Gastrocnemius medialis (tissue), 4 donors: ENCODE measurements around the gene ZNF236. TPM values are rescaled to one million over a fixed set of nuclear protein-coding genes. Genes with fewer than 3 reads are reported as not detected.

Experiments used
- ATAC-seq, 2 donors: fragments of 150-250 bp; one replicate each; pipeline ENCODE4 v1.9.1; 2016
- DNase-seq, 2 donors: peaks; one replicate each; pipeline ENCODE4 v3.0.0-alpha.2; 2019
- H3K27ac ChIP-seq, 4 donors: fragments of 200-600 bp; sonication (generic); 1 replicate in 1 of 4; 2 replicates in 3 of 4; pipeline ENCODE4 v1.5.1; 2016 to 2018; ENCODE audit warnings: mild to moderate bottlenecking in 2 of 4, moderate library complexity in 1 of 4
- H3K27me3 ChIP-seq, 3 donors: fragments of 200-600 bp; sonication (generic) in 2 of 3; 1 replicate in 1 of 3; 2 replicates in 2 of 3; pipeline versions ENCODE4 v1.5.1 to v1.6.0; 2016 to 2019; ENCODE audit warnings: mild to moderate bottlenecking in 1 of 3, moderate library complexity in 1 of 3
- H3K36me3 ChIP-seq, 2 donors: fragments of 200-600 bp; sonication (generic) in 1 of 2; one replicate each; pipeline ENCODE4 v1.5.1; 2017 to 2018
- H3K4me1 ChIP-seq, 2 donors: fragments of 200-600 bp; sonication (generic) in 1 of 2; one replicate each; pipeline ENCODE4 v1.5.1; 2016 to 2017; ENCODE audit warnings: mild to moderate bottlenecking in 2 of 2
- H3K4me3 ChIP-seq, 4 donors: fragments of 200-600 bp; sonication (generic) in 3 of 4; 1 replicate in 1 of 4; 2 replicates in 3 of 4; pipeline ENCODE4 v1.5.1; 2016 to 2019; ENCODE audit warnings: mild to moderate bottlenecking in 2 of 4
- H3K9me3 ChIP-seq, 3 donors: fragments of 200-600 bp; sonication (generic) in 2 of 3; 1 replicate in 1 of 3; 2 replicates in 2 of 3; pipeline ENCODE4 v1.5.1; 2016 to 2019
- POLR2A ChIP-seq, 2 donors: fragments of 450-650 bp; IDR thresholded peaks; one replicate each; pipeline ENCODE4 v1.6.1; 2017; ENCODE audit warnings: antibody characterized with exemption in 2 of 2, mild to moderate bottlenecking in 2 of 2, moderate library complexity in 2 of 2
- in situ Hi-C, 4 donors: fragments of 200-750 bp; cut with MboI; loops; one replicate each; pipeline versions ENCODE4 v1.15.0 to v1.8.0; 2017; ENCODE audit warnings: low sequenced_read_pairs in 4 of 4
- intact Hi-C: fragments of 100-400 bp; cut with DNase I; formaldehyde crosslinking; loops from one replicate; pipeline ENCODE4 v1.15.1; 2023; ENCODE audit warnings: low total_unique reads
- total RNA-seq, 4 donors: library from RNA; depleted of rRNA; stranded (reverse); fragments of >200 nt; gene quantifications; one replicate each; pipeline versions ENCODE4 v1.1.0 to v1.2.3, GENCODE V29; 2016
- TF ChIP-seq, protein P1 (sequence below), 5 experiments: fragments of 450-650 bp in 3 of 5; fragments of 200-600 bp in 2 of 5; sonication (generic) in 2 of 5; IDR thresholded peaks in 4 of 5; conservative IDR thresholded peaks in 1 of 5; 1 replicate in 4 of 5; 2 replicates in 1 of 5; pipeline ENCODE4 v1.5.1; 2016 to 2019; ENCODE audit warnings: antibody characterized with exemption in 5 of 5, mild to moderate bottlenecking in 3 of 5, moderate library complexity in 3 of 5

Gene ZNF236
- total RNA-seq, 4 donors from 2014 or later, result 6.2 to 7.1 (median 6.5) TPM

DNA sequence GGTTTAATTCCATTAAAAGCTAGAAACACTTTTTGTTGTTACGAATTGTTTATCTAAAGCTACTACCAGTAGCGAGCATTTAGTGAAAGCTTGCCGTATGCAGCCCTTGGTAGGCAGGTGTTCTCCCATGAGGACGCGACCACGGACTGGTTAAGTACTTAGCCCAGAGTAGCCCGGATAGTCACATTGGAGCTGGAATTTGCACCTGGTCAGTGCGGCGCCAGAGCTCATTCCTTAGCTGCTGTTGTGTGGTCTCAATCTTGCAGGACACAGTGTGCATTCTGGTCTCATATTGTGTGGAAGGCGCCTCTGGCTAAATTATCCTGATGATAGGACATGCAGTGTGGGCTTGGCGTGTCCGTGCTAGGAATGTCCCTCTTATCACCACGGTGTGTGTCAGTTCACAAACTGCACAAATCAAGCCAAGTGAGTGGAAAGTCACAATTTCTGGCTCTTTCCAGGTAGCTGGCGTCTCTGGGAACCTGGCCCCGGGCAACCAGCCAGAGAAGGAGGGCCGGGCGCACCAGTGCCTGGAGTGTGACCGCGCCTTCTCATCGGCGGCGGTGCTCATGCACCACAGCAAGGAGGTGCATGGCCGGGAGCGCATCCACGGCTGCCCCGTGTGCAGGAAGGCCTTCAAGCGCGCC is 133.3 kb downstream of the ZNF236 start:
- no peaks in the 10 kb centered on the region for H3K27me3 ChIP-seq
- no peak for TF ChIP-seq POLR2A (IDR thresholded peaks at IDR 0.05)
- TF ChIP-seq, protein P1, sequence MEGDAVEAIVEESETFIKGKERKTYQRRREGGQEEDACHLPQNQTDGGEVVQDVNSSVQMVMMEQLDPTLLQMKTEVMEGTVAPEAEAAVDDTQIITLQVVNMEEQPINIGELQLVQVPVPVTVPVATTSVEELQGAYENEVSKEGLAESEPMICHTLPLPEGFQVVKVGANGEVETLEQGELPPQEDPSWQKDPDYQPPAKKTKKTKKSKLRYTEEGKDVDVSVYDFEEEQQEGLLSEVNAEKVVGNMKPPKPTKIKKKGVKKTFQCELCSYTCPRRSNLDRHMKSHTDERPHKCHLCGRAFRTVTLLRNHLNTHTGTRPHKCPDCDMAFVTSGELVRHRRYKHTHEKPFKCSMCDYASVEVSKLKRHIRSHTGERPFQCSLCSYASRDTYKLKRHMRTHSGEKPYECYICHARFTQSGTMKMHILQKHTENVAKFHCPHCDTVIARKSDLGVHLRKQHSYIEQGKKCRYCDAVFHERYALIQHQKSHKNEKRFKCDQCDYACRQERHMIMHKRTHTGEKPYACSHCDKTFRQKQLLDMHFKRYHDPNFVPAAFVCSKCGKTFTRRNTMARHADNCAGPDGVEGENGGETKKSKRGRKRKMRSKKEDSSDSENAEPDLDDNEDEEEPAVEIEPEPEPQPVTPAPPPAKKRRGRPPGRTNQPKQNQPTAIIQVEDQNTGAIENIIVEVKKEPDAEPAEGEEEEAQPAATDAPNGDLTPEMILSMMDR (IDR thresholded peaks at IDR 0.05 in 4 of 5, conservative IDR thresholded peaks at IDR 0.05 in 1 of 5), result no peak
- no peak overlapping the region for H3K4me3 ChIP-seq
- in situ Hi-C loops (no loop called here), intact Hi-C loops (no loop called here)
- no peak overlapping the region for H3K27ac ChIP-seq
- peaks cover 0 to 11% of the 10 kb centered on the region in 2 donors for H3K36me3 ChIP-seq
- ATAC-seq (no peak), DNase-seq (no peak)
- no peaks in the 10 kb centered on the region for H3K9me3 ChIP-seq
- H3K4me1 ChIP-seq, result no peaks in the 10 kb centered on the region

DNA sequence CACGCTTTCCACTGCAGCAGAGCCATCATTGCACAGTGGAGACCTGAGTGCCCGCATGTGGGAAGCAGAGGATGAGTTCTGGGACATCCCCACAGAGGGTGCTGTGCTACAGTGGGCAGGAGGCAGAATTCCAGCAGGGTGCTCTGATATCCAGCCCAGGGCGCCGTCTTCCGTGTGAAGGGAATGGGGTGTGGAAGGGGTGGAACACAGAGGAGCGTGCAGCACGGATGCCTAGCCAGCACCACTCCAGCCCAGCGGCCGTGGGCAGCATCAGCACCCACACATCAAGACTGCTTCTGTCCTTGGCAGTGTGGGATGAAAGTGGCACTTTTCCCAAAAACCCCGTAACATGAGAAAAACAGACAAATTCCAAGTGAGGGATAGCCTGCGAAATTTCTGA is 134.3 kb downstream of the ZNF236 start:
- in situ Hi-C loops, result no loop called here
- ATAC-seq, result no peak
- Histone ChIP-seq H3K27me3 (no peaks in the 10 kb centered on the region), H3K4me1 (no peaks in the 10 kb centered on the region), H3K27ac (no peak overlapping the region), H3K4me3 (no peak overlapping the region), H3K9me3 (no peaks in the 10 kb centered on the region), H3K36me3 (peaks cover 0 to 21% of the 10 kb centered on the region in 2 donors)
- no peak for DNase-seq
- TF ChIP-seq POLR2A (IDR thresholded peaks at IDR 0.05), result no peak
- TF ChIP-seq, protein P1 (IDR thresholded peaks at IDR 0.05 in 4 of 5, conservative IDR thresholded peaks at IDR 0.05 in 1 of 5), result no peak
- intact Hi-C loops, result no loop called here

DNA sequence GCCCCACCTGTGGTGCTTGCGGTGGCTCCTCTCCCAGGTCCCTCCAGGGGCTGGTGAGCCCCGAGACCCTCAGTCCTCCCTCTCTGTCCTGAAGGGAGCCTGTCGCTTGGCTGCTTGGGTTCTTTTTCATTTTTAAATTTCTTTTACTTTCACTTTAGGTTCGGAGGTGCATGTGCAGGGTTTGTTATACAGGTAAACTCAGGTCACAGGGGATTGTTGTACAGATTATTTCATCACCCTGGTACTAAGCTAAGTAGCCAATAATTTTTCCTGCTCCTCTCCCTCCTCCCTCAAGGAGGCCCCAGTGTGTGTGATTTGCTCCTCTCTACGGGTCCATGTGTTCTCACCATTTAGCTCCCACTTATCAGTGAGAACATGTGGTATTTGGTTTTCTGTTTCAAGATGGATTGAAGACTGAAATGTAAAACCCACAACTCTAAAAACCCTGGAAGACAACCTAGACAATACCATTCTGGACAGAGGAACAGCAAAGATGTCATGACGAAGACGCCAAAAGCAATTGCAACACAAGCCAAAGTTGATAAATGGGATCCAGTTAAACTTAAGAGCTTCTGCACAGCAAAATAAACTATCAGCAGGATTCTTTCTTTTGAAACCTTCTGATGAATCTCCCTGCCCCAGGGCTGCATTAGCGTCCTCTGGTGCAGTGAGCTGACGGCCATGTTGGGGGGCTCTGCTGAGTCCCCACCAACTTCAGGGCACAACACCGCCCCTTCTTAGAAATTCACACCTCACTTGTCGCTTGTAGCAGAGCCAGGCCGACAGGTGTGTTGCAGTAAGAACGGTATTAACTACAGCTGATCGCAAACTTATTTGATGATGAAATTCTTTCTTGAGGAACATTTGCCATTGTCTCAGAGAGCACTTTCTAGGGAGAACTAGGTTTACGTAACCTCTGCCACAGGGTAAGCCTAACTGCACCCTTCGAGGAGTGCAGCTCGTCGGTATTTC is 135.3 kb downstream of the ZNF236 start:
- H3K27ac ChIP-seq, result no peak overlapping the region
- DNase-seq, result no peak
- no peaks in the 10 kb centered on the region for H3K4me1 ChIP-seq

DNA sequence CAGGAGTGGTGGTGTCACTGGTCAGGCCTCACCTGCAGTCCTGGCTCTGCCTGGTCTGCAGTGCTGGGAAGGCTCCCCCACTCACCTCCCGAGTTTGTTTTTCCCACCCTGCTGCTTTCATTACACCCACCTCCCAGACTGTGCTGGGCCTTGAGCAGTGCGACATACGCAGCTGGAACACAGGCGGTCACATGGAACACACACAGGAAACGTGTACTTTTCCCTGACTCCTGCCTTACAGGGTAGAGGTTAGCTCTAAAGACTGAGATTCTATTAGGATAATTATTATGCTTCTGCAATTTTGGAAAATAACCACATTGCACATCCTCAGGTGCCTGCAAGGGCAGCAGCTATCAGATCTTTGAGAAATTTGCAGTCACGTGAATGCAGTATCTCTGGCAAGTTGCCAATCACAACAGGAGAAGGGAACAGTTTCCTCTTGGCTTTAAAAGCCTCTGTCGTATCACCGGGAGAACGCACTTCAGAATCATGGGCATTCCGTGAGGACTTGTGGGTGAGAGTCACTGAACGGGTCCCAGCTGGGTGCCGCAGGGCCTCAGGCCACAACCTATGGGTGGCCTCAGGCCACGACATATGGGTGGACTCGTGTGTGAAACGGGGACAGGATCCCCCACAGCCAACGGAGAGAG is 136.5 kb downstream of the ZNF236 start:
- in situ Hi-C loops, result no loop called here
- TF ChIP-seq POLR2A (IDR thresholded peaks at IDR 0.05), result no peak
- TF ChIP-seq, protein P1 (IDR thresholded peaks at IDR 0.05 in 4 of 5, conservative IDR thresholded peaks at IDR 0.05 in 1 of 5), result no peak
- Histone ChIP-seq H3K27ac (no peak overlapping the region), H3K9me3 (no peaks in the 10 kb centered on the region), H3K4me1 (no peaks in the 10 kb centered on the region), H3K27me3 (no peaks in the 10 kb centered on the region), H3K4me3 (no peak overlapping the region), H3K36me3 (peaks cover 0 to 19% of the 10 kb centered on the region in 2 donors)
- DNase-seq (no peak), ATAC-seq (no peak)
- intact Hi-C loops, result loop anchor here (2.0 kb wide), 1 partner anchor 14 kb away; no protein-coding TSS in a partner anchor

More for the DNA sequence above, 135.3 kb downstream of the ZNF236 start:
- H3K27me3 ChIP-seq, result no peaks in the 10 kb centered on the region
- peaks cover 0 to 18% of the 10 kb centered on the region in 2 donors for H3K36me3 ChIP-seq
- intact Hi-C loops (loop anchor here (2.0 kb wide), 1 partner anchor 15 kb away; no protein-coding TSS in a partner anchor), in situ Hi-C loops (no loop called here)
- no peak overlapping the region for H3K4me3 ChIP-seq
- H3K9me3 ChIP-seq, result no peaks in the 10 kb centered on the region
- TF ChIP-seq, protein P1 (IDR thresholded peaks at IDR 0.05 in 4 of 5, conservative IDR thresholded peaks at IDR 0.05 in 1 of 5), result no peak
- TF ChIP-seq POLR2A (IDR thresholded peaks at IDR 0.05), result no peak
- ATAC-seq, result no peak
